Measurements from ENCODE around the gene ST3GAL2.

- TF ChIP-seq YY1 (IDR thresholded peaks at IDR 0.05; ENCODE audit: insufficient read depth, insufficient read length) (no peak), ZNF274 (IDR thresholded peaks at IDR 0.05; ENCODE audit: low read depth, low read length) (no peak)
These were observed 28.7 kb upstream of the ST3GAL2 start for GRCh38 chr16:70467608-70468007.
